H54 (cell line): ENCODE measurements around the gene CRACR2A.

Experiments used
- DNase-seq: peaks from one replicate; pipeline ENCODE4 v3.0.0; 2011; ENCODE audit warnings: low spot score, mixed read lengths; ENCODE audit not compliant: insufficient read length
- FAIRE-seq: peaks from 3 replicates; lab custom pipeline; 2011; peaks lifted over from hg19 to GRCh38; lab: Jason Lieb, UNC
- POLR2A ChIP-seq: IDR thresholded peaks from 2 replicates; pipeline ENCODE4 v1.6.1; 2011; ENCODE audit warnings: low read depth, mild to moderate bottlenecking, low read length

CRACR2A gene

GRCh38 chr12:3606128-3606527 lies 146.8 kb downstream of the CRACR2A start:
- DNase-seq (no peak), FAIRE-seq (no peak)
- TF ChIP-seq POLR2A: no peak

GRCh38 chr12:3605692-3606091 lies 147.2 kb downstream of the CRACR2A start:
- no peak for DNase-seq
- no peak for FAIRE-seq
- TF ChIP-seq POLR2A: no peak

GRCh38 chr12:3604748-3605586 lies 147.9 kb downstream of the CRACR2A start:
- no peak for FAIRE-seq
- DNase-seq: no peak
- TF ChIP-seq POLR2A: no peak

GRCh38 chr12:3604286-3604685 lies 148.6 kb downstream of the CRACR2A start:
- DNase-seq (no peak), FAIRE-seq (no peak)
- TF ChIP-seq POLR2A: no peak

GRCh38 chr12:3603576-3603975 lies 149.3 kb downstream of the CRACR2A start:
- TF ChIP-seq POLR2A: no peak
- FAIRE-seq: no peak
- DNase-seq: no peak

GRCh38 chr12:3602488-3602887 lies 150.4 kb downstream of the CRACR2A start:
- TF ChIP-seq POLR2A: no peak

GRCh38 chr12:3601461-3602150 lies 151.3 kb downstream of the CRACR2A start:
- FAIRE-seq (no peak), DNase-seq (no peak)
- no peak for TF ChIP-seq POLR2A

More at GRCh38 chr12:3602488-3602887, 150.4 kb downstream of the CRACR2A start:
- FAIRE-seq: no peak
- DNase-seq: no peak

GRCh38 chr12:3600951-3601350 lies 152.0 kb downstream of the CRACR2A start:
- FAIRE-seq (no peak), DNase-seq (no peak)
- TF ChIP-seq POLR2A: no peak

GRCh38 chr12:3600039-3600720 lies 152.7 kb downstream of the CRACR2A start:
- TF ChIP-seq POLR2A: no peak
- no peak for FAIRE-seq
- no peak for DNase-seq

- no peak for TF ChIP-seq POLR2A
- DNase-seq: no peak
- no peak for FAIRE-seq
Observed at GRCh38 chr12:3598896-3599860, 153.7 kb downstream of the CRACR2A start.

GRCh38 chr12:3597526-3598210 lies 155.2 kb downstream of the CRACR2A start:
- DNase-seq (no peak), FAIRE-seq (no peak)
- TF ChIP-seq POLR2A: no peak

GRCh38 chr12:3596703-3597415 lies 156.1 kb downstream of the CRACR2A start:
- TF ChIP-seq POLR2A: no peak
- FAIRE-seq (no peak), DNase-seq (no peak)
